NCI-H146 treated with DMSO at 0.1 percent for 48 hours (cell line): Measurements from ENCODE around the gene TCF7L1.

ENCODE experiments used
- DNase-seq: peaks from one replicate; lab custom pipeline; 2025; ENCODE audit not compliant: unreplicated experiment; lab: John Stamatoyannopoulos, UW

Gene TCF7L1

GRCh38 chr2:85216927-85217326 lies 83.7 kb downstream of the TCF7L1 start:
- DNase-seq = no peak

GRCh38 chr2:85221067-85221691 lies 88.0 kb downstream of the TCF7L1 start:
- no peak for DNase-seq

GRCh38 chr2:85222792-85223191 lies 89.6 kb downstream of the TCF7L1 start:
- DNase-seq = no peak

GRCh38 chr2:85226783-85227182 lies 93.6 kb downstream of the TCF7L1 start:
- no peak for DNase-seq

GRCh38 chr2:85230679-85231467 lies 97.7 kb downstream of the TCF7L1 start:
- DNase-seq = no peak

GRCh38 chr2:85231468-85231805 lies 98.2 kb downstream of the TCF7L1 start:
- no peak for DNase-seq

GRCh38 chr2:85231952-85232351 lies 98.8 kb downstream of the TCF7L1 start:
- no peak for DNase-seq

GRCh38 chr2:85234868-85235267 lies 101.7 kb downstream of the TCF7L1 start:
- peak; percentile 76 for DNase-seq

- no peak for DNase-seq
Measured at GRCh38 chr2:85235281-85235680, 102.1 kb downstream of the TCF7L1 start.

- DNase-seq = no peak
Measured at GRCh38 chr2:85236084-85236483, 102.9 kb downstream of the TCF7L1 start.

- peak; percentile 84 for DNase-seq
Measured at GRCh38 chr2:85237849-85238565, 104.8 kb downstream of the TCF7L1 start.

- no peak for DNase-seq
Measured at GRCh38 chr2:85238607-85239006, 105.4 kb downstream of the TCF7L1 start.

GRCh38 chr2:85239102-85239501 lies 105.9 kb downstream of the TCF7L1 start:
- DNase-seq = no peak

- DNase-seq = no peak
Measured at GRCh38 chr2:85240055-85240454, 106.9 kb downstream of the TCF7L1 start.

GRCh38 chr2:85242321-85242720 lies 109.1 kb downstream of the TCF7L1 start:
- no peak for DNase-seq

GRCh38 chr2:85243101-85244072 lies 110.2 kb downstream of the TCF7L1 start:
- DNase-seq = peak; percentile 31

- no peak for DNase-seq
Measured at GRCh38 chr2:85244828-85245227, 111.6 kb downstream of the TCF7L1 start.

- no peak for DNase-seq
Measured at GRCh38 chr2:85245891-85246290, 112.7 kb downstream of the TCF7L1 start.

- peak; percentile 9 for DNase-seq
Measured at GRCh38 chr2:85246348-85246747, 113.2 kb downstream of the TCF7L1 start.

- no peak for DNase-seq
Measured at GRCh38 chr2:85247610-85248009, 114.4 kb downstream of the TCF7L1 start.
